Endothelial cell of umbilical vein (primary cell): ENCODE results near the gene MEGF10. TPM values are rescaled to one million over a fixed set of nuclear protein-coding genes. Genes with fewer than 3 reads are reported as not detected.

Experiments
- BruUV-seq: library from RNA; stranded (reverse); fragments of 400-500 nt; replicated peaks from 2 replicates; lab custom pipeline; 2021; lab: Mats Ljungman, UMichigan
- CTCF ChIA-PET: fragments of 300-600, 350-600 bp; sonication (Branson Sonifier 250); formaldehyde crosslinking; loops from one replicate; lab custom pipeline; 2021; ENCODE audit warnings: antibody characterized with exemption, inconsistent platforms; lab: Charles Lee
- POLR2A ChIA-PET: fragments of 300-600, 350-600 bp; sonication (Branson Sonifier 250); formaldehyde crosslinking; loops from one replicate; lab custom pipeline; 2021; ENCODE audit warnings: antibody characterized with exemption, inconsistent platforms; lab: Charles Lee
- DNase-seq: peaks from one replicate; pipeline ENCODE4 v3.0.0-alpha.2; 2011; ENCODE audit warnings: low read depth, low spot score
- FAIRE-seq: peaks from 2 replicates; lab custom pipeline; 2011; peaks lifted over from hg19 to GRCh38; lab: Jason Lieb, UNC
- H2AFZ ChIP-seq: 2 replicates; pipeline ENCODE4 v1.6.0; 2012; ENCODE audit warnings: low read depth, low read length, control low read depth, inconsistent platforms
- H3K27ac ChIP-seq: 2 replicates; pipeline ENCODE4 v1.5.1; 2011; ENCODE audit warnings: low read depth, mild to moderate bottlenecking, control low read depth, low read length, moderate library complexity; ENCODE audit not compliant: insufficient read depth
- H3K27me3 ChIP-seq, 2 experiments: 2 replicates each; pipeline versions ENCODE4 v1.6.0 to v1.6.1; 2011; ENCODE audit warnings: low read length in 2 of 2, mixed read lengths in 1 of 2; ENCODE audit not compliant: control insufficient read depth in 2 of 2, insufficient read depth in 2 of 2
- H3K36me3 ChIP-seq, 2 experiments: 2 replicates in 1 of 2; 3 replicates in 1 of 2; pipeline ENCODE4 v1.5.1; 2011; ENCODE audit warnings: low read length in 2 of 2, mild to moderate bottlenecking in 1 of 2, moderate library complexity in 1 of 2; ENCODE audit not compliant: control insufficient read depth in 2 of 2, insufficient read depth in 2 of 2; ENCODE audit errors: extremely low read depth in 1 of 2
- H3K4me1 ChIP-seq: 3 replicates; pipeline ENCODE4 v1.5.1; 2011; ENCODE audit warnings: mild to moderate bottlenecking, low read length; ENCODE audit not compliant: control insufficient read depth, insufficient read depth; ENCODE audit errors: extremely low read depth
- H3K4me2 ChIP-seq: 2 replicates; pipeline ENCODE4 v1.6.1; 2011; ENCODE audit warnings: low read length, control low read depth, mixed read lengths; ENCODE audit not compliant: insufficient read depth
- H3K4me3 ChIP-seq, 3 experiments: fragments of 200-600 bp in 1 of 3; sonication (generic), shearing (Covaris generic) in 1 of 3; replicated peaks in 1 of 3; 2 replicates each; pipeline ENCODE4 v1.5.1; 2011 to 2016; ENCODE audit warnings: control low read depth in 3 of 3, low read length in 3 of 3, mild to moderate bottlenecking in 2 of 3, inconsistent platforms in 1 of 3, low read depth in 1 of 3, moderate library complexity in 1 of 3; ENCODE audit not compliant: insufficient read depth in 1 of 3
- H3K79me2 ChIP-seq: 2 replicates; pipeline ENCODE4 v1.6.0; 2012; ENCODE audit warnings: low read length, inconsistent platforms; ENCODE audit not compliant: control insufficient read depth, insufficient read depth
- H3K9ac ChIP-seq: replicated peaks from 2 replicates; pipeline ENCODE3; 2011; ENCODE audit warnings: low read length, control low read depth; ENCODE audit not compliant: insufficient read depth; ENCODE audit errors: extremely low read depth
- H3K9me1 ChIP-seq: replicated peaks from 3 replicates; pipeline ENCODE4 v1.6.0; 2011; ENCODE audit warnings: mild to moderate bottlenecking, low read length; ENCODE audit not compliant: control insufficient read depth, insufficient read depth; ENCODE audit errors: extremely low read depth
- H3K9me3 ChIP-seq: replicated peaks from 2 replicates; pipeline ENCODE4 v1.5.1; 2012; ENCODE audit warnings: low read length, inconsistent platforms; ENCODE audit not compliant: control insufficient read depth, insufficient read depth
- H4K20me1 ChIP-seq: replicated peaks from 2 replicates; pipeline ENCODE3; 2011; ENCODE audit warnings: mild to moderate bottlenecking, low read length; ENCODE audit not compliant: control insufficient read depth, insufficient read depth; ENCODE audit errors: extremely low read depth
- CTCF ChIP-seq, 2 donors: IDR thresholded peaks; 1 replicate in 1 of 2; 2 replicates in 1 of 2; pipeline ENCODE4 v1.5.1; 2011; ENCODE audit warnings: low read length in 2 of 2, mild to moderate bottlenecking in 2 of 2, moderate library complexity in 2 of 2, control low read depth in 1 of 2, inconsistent platforms in 1 of 2, low read depth in 1 of 2; ENCODE audit not compliant: insufficient read depth in 1 of 2; ENCODE audit errors: extremely low read depth in 1 of 2
- EZH2 ChIP-seq: IDR thresholded peaks from 2 replicates; pipeline ENCODE4 v1.6.1; 2012; ENCODE audit warnings: borderline replicate concordance, low read depth, mild to moderate bottlenecking, moderate library complexity, low read length, inconsistent platforms; ENCODE audit not compliant: severe bottlenecking
- FOS ChIP-seq: IDR thresholded peaks from 2 replicates; pipeline ENCODE4 v1.6.1; 2011; ENCODE audit warnings: mild to moderate bottlenecking, low read length, moderate library complexity, borderline replicate concordance; ENCODE audit not compliant: insufficient read depth
- GATA2 ChIP-seq: IDR thresholded peaks from 2 replicates; pipeline ENCODE4 v1.7.0; 2011; ENCODE audit warnings: low read depth, mild to moderate bottlenecking, moderate library complexity, mixed read lengths, low read length; ENCODE audit not compliant: insufficient read length, insufficient read depth
- JUN ChIP-seq: IDR thresholded peaks from 2 replicates; pipeline ENCODE4 v1.6.1; 2011; ENCODE audit warnings: borderline replicate concordance, low read depth; ENCODE audit not compliant: insufficient read length, insufficient read depth
- MAX ChIP-seq: IDR thresholded peaks from 2 replicates; pipeline ENCODE4 v1.6.1; 2011; ENCODE audit not compliant: insufficient read depth, insufficient read length
- MYC ChIP-seq: IDR thresholded peaks from one replicate; pipeline ENCODE4 v1.6.1; 2011; ENCODE audit warnings: mild to moderate bottlenecking, low read depth, low read length
- POLR2A ChIP-seq: IDR thresholded peaks from 2 replicates; pipeline ENCODE4 v1.6.1; 2012; ENCODE audit warnings: low read depth, mild to moderate bottlenecking, control low read depth, low read length
- POLR2AphosphoS5 ChIP-seq: IDR thresholded peaks from 2 replicates; pipeline ENCODE4 v1.6.1; 2012; ENCODE audit warnings: low read depth, mild to moderate bottlenecking, control low read depth, low read length, moderate library complexity; ENCODE audit not compliant: insufficient read depth
- dilution Hi-C: fragments of 300-500 bp; cut with MboI; formaldehyde crosslinking; loops from one replicate; pipeline ENCODE4 v1.15.0; 2019; ENCODE audit warnings: low sequenced_read_pairs; ENCODE audit not compliant: extremely low pct_ligation_motif_present
- intact Hi-C: fragments of 100-400 bp; cut with micrococcal nuclease; formaldehyde crosslinking; loops from one replicate; pipeline ENCODE4 v1.10.0; 2022
- polyA plus RNA-seq, 4 experiments: library from polyadenylated mRNA; depleted of rRNA in 3 of 4; stranded (reverse) in 3 of 4; unstranded in 1 of 4; fragments of >200 nt; gene quantifications; 2 replicates each; pipeline versions ENCODE4 v1.2.1 to v1.2.3, GENCODE V29; 2011 to 2012; ENCODE audit warnings: missing spikeins in 1 of 4
- total RNA-seq: library from RNA; stranded (reverse); gene quantifications from 2 replicates; pipeline ENCODE4 v1.2.3, GENCODE V29; 2021

MEGF10 gene
- total and polyA plus RNA-seq, 2 donors (not counting 3 experiments of a cell fraction or from before 2014, with no cell fraction given) = 0.30 to 1.00 TPM

GRCh38 chr5:127326976-127327755 lies 36.6 kb downstream of the MEGF10 start:
- CTCF ChIA-PET = no interaction called here

More at GRCh38 chr5:127326976-127327755, 36.6 kb downstream of the MEGF10 start:
- no peaks in the 10 kb centered on the region for H3K9me1 ChIP-seq
- H3K9me3 ChIP-seq = no peaks in the 10 kb centered on the region
- FAIRE-seq (no peak), DNase-seq (no peak)
- H2AFZ ChIP-seq = no peak overlapping the region
- H3K27ac ChIP-seq = no peak overlapping the region
- H3K4me3 ChIP-seq = no peak overlapping the region
- POLR2A ChIA-PET = no interaction called here
- H3K4me2 ChIP-seq = no peak overlapping the region
- intact Hi-C loops = no loop called here
- no peaks in the 10 kb centered on the region for H4K20me1 ChIP-seq
- no peaks in the 10 kb centered on the region for H3K4me1 ChIP-seq
- dilution Hi-C loops = no loop called here
- no peak overlapping the region for H3K9ac ChIP-seq
- H3K27me3 ChIP-seq = peaks cover 22 to 27% of the 10 kb centered on the region in 2 experiments
- BruUV-seq = no TSS peak
- no peaks in the 10 kb centered on the region for H3K36me3 ChIP-seq
- TF ChIP-seq CTCF (IDR thresholded peaks at IDR 0.05; ENCODE audit: extremely low read depth in 1 of 2, insufficient read depth in 1 of 2, low read depth in 1 of 2, low read length in 2 of 2) = no peak
- TF ChIP-seq MAX = no peak
- TF ChIP-seq POLR2A = no peak
- TF ChIP-seq EZH2 = no peak
- no peak for TF ChIP-seq MYC
- TF ChIP-seq POLR2AphosphoS5 = no peak
- no peak for TF ChIP-seq FOS
- TF ChIP-seq GATA2 = no peak
- no peak for TF ChIP-seq JUN
- H3K79me2 ChIP-seq = no peaks in the 10 kb centered on the region
